Measurements from ENCODE around the gene RNF144B.

GRCh38 chr6:18478610-18479009, 91.5 kb downstream of the RNF144B start:
- TF ChIP-seq CTCF (IDR thresholded peaks at IDR 0.05) (no peak), POLR2A (IDR thresholded peaks at IDR 0.05) (no peak)
